DMS114 treated with DMSO at 0.1 percent for 48 hours (cell line): Measurements from ENCODE around the gene ZNF30.
A peak's percentile ranks its signal among the peaks of the same experiment; 100 is the strongest.
"Not testable (repeated sequence)": the region's sequence is repeated elsewhere in the genome, so short reads cannot be mapped to it uniquely, and the experiment has no call there.

Experiments
- DNase-seq: peaks from one replicate; lab custom pipeline; 2025; ENCODE audit not compliant: unreplicated experiment; lab: John Stamatoyannopoulos, UW

ZNF30 gene

GRCh38 chr19:34960103-34960805, 33.6 kb downstream of the ZNF30 start:
- DNase-seq, result no peak

DNA sequence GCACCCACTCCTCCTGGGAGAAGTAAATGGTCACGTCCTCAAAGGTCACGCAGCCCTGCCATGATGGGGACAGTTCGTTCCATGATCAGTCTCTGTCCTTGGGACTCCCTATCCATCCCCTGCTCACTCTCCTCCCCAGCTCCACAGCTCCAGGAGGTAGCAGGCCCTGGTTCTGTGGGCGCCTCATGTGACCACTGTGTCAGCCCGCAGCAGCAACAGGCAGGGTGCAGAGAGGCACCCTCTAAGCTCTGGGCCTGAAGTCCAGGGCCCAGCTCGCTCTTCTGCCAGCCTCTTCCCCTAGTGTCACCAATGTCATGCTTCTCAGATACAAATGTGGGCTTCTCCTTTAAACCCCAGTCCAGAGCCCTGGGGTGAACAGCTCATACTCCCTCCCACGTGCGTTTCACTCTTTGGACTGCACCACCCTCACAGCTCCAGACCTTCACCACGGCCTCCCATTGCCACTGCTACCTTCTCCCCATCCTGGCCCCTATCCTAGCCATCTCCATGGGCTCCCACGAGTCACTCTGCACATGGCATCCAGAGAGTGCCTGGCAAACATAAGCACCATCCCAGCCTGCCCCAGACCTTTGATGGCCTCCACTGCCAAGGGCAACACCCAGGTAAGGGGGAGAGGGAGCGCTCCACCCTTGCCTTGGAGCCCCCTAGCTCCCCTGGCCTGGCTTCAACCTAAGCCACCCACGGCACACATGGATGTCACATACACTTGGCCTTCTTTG, 34.4 kb downstream of the ZNF30 start:
- no peak for DNase-seq

- no peak for DNase-seq
Observed at GRCh38 chr19:34961775-34962686, 35.3 kb downstream of the ZNF30 start.

DNA sequence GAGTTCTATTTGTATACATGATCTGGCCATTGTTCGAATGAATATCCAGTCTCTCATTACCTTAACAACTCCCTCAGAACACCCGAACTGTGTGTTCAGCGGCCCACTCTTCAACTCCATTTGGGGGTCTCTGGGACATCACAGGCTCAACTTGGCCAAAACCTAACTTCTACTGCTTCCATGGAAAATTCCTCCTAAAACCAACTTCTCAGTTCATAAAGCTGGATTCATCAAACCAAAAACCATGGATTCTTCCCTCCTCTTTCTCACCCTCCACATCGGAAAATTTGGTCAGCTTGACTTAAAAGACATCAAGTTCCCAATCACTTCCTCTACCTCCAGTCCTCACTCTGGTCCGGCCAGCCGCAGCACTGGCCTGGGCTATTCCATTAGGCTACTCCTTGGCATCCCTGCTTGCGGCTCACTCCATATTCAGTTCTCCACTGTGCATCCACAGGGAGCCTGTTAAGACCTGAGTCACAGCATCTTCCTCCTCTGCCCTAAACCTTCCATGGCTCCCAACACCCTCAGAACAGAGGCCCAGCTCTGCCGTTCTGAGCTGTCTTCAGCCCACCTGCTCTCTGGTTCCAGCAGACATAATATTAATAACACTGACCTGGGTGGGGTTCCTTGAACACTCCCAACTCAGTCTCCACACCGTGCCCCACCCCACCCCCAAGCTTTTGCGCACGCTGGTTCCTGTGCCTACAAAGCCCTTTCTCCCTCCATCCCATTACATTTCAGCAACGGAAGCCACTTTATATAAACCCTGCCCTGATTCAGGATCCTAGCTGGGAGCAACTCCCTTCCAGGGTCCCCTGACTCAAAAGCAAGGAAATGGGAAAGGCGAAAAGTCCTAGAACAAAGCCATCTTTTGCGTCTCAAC, 36.2 kb downstream of the ZNF30 start:
- no peak for DNase-seq

- DNase-seq, result peak; percentile 39
Observed at GRCh38 chr19:34963573-34964406, 37.1 kb downstream of the ZNF30 start, which contains the start of gene ZNF792. TSS of gene ZNF792 (minus strand) at chr19:34964229. CDS start at chr19:34963662, 567 bp downstream.

GRCh38 chr19:34964598-34964997, 37.9 kb downstream of the ZNF30 start:
- DNase-seq, result no peak

DNA sequence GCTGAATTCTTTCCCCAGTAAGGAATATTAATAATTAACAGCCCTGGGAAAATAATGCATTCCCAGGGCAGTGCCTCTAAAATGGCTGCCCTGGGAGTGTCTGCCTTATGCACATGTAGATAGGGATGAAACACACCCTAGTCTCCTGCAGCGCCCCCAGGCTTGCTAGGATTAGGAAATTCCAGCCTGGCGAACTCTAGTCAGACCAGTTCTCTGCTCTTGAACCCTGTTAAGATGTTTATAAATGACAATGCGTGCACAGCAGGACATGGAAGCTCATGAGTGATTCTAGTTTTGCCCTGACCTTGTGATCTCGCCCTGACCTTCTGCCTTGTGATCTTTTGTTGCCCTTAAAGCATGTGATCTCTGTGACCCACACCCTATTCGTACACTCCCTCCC, 38.8 kb downstream of the ZNF30 start:
- DNase-seq, result not testable (repeated sequence)

GRCh38 chr19:34967551-34967950, 40.8 kb downstream of the ZNF30 start:
- no peak for DNase-seq

GRCh38 chr19:34969721-34970120, 43.0 kb downstream of the ZNF30 start:
- DNase-seq, result no peak

GRCh38 chr19:34970185-34970780, 43.6 kb downstream of the ZNF30 start:
- DNase-seq, result not testable (repeated sequence)

DNA sequence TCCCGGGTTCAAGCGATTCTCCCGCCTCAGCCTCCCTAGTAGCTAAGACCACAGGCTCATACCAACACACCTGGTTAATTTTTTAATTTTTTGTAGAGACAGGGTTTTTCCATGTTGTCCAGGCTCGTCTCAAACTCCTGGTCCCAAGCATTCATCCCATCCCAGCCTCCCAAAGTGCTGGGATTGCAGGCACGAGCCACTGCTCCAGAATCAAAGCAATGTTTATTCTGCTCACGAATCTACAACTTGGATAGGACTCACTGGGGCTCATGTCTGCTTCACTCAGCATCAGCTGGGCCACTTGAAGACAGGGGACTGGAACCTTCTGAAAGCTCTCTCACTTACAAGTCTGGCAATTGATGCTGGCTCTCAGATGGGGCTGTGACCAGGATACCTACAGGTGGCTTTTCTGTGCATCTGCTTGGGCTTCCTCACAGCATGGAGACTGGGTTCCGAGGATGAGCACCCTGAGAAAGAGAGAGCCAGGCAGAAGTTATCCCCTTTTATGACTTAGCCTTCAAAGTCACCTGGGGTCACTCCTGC, 45.5 kb downstream of the ZNF30 start:
- no peak for DNase-seq

DNA sequence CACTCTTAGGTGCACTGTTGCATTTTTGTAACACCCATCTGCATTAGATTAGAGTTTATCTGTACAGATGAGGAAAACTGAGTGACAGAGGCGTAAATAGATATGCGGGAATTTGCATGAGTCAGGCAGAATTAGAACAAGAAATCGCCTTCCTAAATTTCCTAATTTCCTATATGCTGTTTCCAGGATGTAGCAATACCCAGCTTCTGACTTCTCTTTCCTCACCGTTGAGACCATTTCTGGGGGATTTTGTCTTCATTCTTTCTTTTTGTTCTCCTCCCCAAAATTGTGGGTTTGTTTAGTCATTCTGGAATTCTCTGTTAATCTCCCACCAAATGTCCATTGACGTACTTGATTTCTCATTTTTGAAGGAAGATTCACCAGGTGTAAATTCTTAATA, 47.9 kb downstream of the ZNF30 start:
- no peak for DNase-seq

DNA sequence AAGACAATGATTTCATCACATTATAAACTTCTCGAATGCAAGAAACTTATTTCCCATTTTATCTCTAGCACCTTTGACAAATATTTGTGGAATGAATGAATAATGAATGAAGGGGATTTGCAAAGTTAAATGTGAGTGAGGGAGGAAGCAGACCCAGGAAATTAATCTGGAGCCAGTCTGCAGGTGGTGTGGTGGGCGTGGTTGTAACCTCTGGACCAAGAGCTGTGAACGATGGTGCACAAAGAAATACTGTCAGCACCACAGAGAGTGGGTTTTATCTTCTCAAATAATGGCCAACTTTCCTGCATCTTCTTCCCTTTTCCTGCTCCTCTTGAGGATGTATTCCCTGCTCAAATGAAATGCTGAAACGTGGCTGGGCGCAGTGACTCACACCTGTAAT, 48.4 kb downstream of the ZNF30 start:
- DNase-seq, result no peak

DNA sequence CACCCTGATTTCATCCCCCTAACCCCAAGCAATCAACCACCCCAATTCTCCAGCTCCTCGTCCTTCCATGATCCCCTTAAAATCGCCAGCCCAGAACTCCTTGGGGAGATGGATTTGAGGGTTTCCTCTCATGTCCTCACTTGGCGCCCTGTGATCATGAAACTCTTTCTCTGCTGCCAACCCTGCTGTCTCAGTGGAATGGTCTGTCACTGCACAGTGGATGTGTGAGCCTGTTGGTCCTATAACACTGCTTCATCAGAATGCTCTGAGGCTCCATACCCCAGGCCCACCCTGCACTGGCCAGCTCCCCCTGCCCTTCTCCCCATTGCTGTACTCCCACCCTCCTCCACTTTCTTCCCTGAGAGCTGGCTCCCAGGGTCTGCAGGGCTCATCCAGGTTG, 49.9 kb downstream of the ZNF30 start:
- DNase-seq, result no peak

GRCh38 chr19:34979819-34980640, 53.3 kb downstream of the ZNF30 start:
- no peak for DNase-seq

DNA sequence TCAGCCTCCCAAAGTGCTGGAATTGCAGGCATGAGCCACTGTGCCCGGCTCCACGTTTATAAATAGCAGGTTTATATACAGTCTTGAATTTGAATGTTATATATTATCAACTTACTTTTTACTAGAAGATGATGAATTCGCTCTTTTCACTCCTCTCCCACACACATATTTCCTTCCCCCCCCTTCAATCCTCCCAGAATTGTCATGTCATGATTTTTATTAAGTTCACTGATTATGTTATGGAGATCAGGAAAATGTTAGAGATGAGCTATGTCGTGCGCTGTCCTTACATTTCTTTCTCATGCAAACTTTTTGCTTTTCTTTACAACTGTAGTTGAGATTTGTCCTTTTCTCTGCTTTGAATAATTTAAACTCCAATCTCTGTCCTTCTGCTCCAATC, 55.6 kb downstream of the ZNF30 start:
- no peak for DNase-seq

DNA sequence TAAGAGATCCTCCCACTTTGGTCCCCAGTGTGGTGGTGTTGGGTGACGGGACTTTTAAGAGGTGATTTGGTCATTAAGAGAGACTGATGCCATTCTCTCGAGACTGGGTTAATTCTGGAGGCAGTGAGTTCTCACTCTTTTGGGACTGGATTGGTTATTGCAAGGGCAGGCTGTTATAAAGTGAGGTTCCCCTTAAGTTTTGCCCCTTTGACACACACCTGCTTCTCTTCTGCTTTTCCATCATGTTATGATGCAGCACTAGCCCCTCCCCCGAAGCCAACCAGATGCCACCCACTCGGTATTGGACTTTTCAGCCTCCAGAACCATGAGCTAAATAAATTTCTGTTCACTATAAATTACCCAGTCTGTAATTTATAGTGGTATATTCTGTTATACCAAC, 57.1 kb downstream of the ZNF30 start:
- no peak for DNase-seq

DNA sequence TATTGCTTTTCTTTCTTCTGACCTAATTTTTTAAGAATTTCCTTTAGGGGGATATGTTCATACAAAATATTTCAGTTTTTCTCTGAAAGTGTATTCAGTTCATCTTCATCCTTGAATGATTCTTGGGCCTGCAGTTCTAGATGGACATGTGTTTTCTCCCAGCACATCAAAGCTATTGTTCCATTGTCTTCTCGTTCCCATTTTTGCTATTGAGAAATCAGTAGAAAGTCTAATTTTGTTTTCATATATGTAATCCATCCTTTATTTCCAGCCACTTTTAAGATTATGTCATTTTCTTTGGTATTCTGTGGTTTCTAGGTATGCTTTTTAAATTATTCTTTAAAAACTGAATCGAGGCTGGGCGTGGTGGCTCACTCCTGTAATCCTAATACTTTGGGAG, 57.6 kb downstream of the ZNF30 start:
- no peak for DNase-seq
